DND-41 (cell line): Measurements from ENCODE around the gene CLUH.

ENCODE experiments used
- CTCF ChIP-seq: IDR thresholded peaks from 2 replicates; pipeline ENCODE4 v1.5.1; 2012; ENCODE audit warnings: borderline replicate concordance, low read length, moderate library complexity, mild to moderate bottlenecking; ENCODE audit not compliant: poor library complexity, severe bottlenecking; ENCODE audit errors: extremely low read depth
- EZH2 ChIP-seq: IDR thresholded peaks from 3 replicates; pipeline ENCODE4 v1.6.1; 2012; ENCODE audit warnings: borderline replicate concordance, low read depth, mild to moderate bottlenecking, moderate library complexity, low read length, inconsistent platforms; ENCODE audit not compliant: severe bottlenecking

GRCh38 chr17:2672026-2672425 lies 39.5 kb downstream of the CLUH start:
- TF ChIP-seq EZH2 (no peak), CTCF (no peak)
